T47D (cell line): ENCODE measurements around the gene MAPK1.
"Not testable (repeated sequence)": the region's sequence is repeated elsewhere in the genome, so short reads cannot be mapped to it uniquely, and the experiment has no call there.

ENCODE experiments used
- DNase-seq, 2 experiments: peaks; one replicate each; pipeline versions ENCODE4 v3.0.0 to v3.0.0-alpha.2; 2011 to 2012; ENCODE audit warnings: low read depth in 1 of 2, low spot score in 1 of 2
- JUND ChIP-seq: IDR thresholded peaks from 2 replicates; pipeline ENCODE4 v1.6.1; 2012; ENCODE audit warnings: low read depth
- in situ Hi-C: cut with HindIII; loops from 2 replicates; pipeline ENCODE4 v1.10.0; 2016; ENCODE audit warnings: low sequenced_read_pairs, low pct_unique_long_range_greater_than_20kb

Gene MAPK1

GRCh38 chr22:21850660-21851059, 16.8 kb downstream of the MAPK1 start:
- DNase-seq = no peak
- TF ChIP-seq JUND = no peak
- in situ Hi-C loops = no loop called here

GRCh38 chr22:21849489-21849888, 18.0 kb downstream of the MAPK1 start:
- in situ Hi-C loops = no loop called here
- no peak for DNase-seq
- no peak for TF ChIP-seq JUND

GRCh38 chr22:21848057-21848456, 19.4 kb downstream of the MAPK1 start:
- DNase-seq, in situ Hi-C loops: not testable (repeated sequence)

- in situ Hi-C loops = no loop called here
- no peak for DNase-seq
- TF ChIP-seq JUND = no peak
Measured at GRCh38 chr22:21845558-21846453, 21.6 kb downstream of the MAPK1 start.

- no peak for TF ChIP-seq JUND
- in situ Hi-C loops = no loop called here
- DNase-seq = no peak
Measured at GRCh38 chr22:21842946-21843345, 24.5 kb downstream of the MAPK1 start.

- no peak for DNase-seq
- TF ChIP-seq JUND = no peak
- in situ Hi-C loops = no loop called here
Measured at GRCh38 chr22:21841422-21841821, 26.0 kb downstream of the MAPK1 start.

- TF ChIP-seq JUND = no peak
- in situ Hi-C loops = no loop called here
Measured at GRCh38 chr22:21840236-21840823, 27.1 kb downstream of the MAPK1 start.

GRCh38 chr22:21839765-21840140, 27.7 kb downstream of the MAPK1 start:
- in situ Hi-C loops = no loop called here
- no peak for TF ChIP-seq JUND
- DNase-seq = no peak

More at GRCh38 chr22:21840236-21840823, 27.1 kb downstream of the MAPK1 start:
- no peak for DNase-seq

- DNase-seq, in situ Hi-C loops: not testable (repeated sequence)
Measured at GRCh38 chr22:21839104-21839764, 28.2 kb downstream of the MAPK1 start.

- DNase-seq = peak in 1 of 2 experiments; percentile 33
- no peak for TF ChIP-seq JUND
- in situ Hi-C loops = no loop called here
Measured at GRCh38 chr22:21837248-21837979, 30.0 kb downstream of the MAPK1 start.

- DNase-seq, in situ Hi-C loops: not testable (repeated sequence)
Measured at GRCh38 chr22:21836486-21836885, 31.0 kb downstream of the MAPK1 start.

GRCh38 chr22:21835378-21835777, 32.1 kb downstream of the MAPK1 start:
- DNase-seq = no peak
- in situ Hi-C loops = no loop called here
- TF ChIP-seq JUND = no peak
